Stimulated activated CD4-positive, alpha-beta T cell treated with anti-CD3 and anti-CD28 coated beads, Interleukin-15, amount 100 ng/mL, for 48 hours (primary cell): ENCODE data around the gene SDR42E2.
A peak's percentile ranks its signal among the peaks of the same experiment; 100 is the strongest.
"Not testable (repeated sequence)": the region's sequence is repeated elsewhere in the genome, so short reads cannot be mapped to it uniquely, and the experiment has no call there.

ENCODE experiments used
- DNase-seq, 2 donors: peaks; one replicate each; pipeline ENCODE4 v3.0.0-alpha.2; 2020; ENCODE audit warnings: low read depth in 2 of 2

The SDR42E2 gene

DNA sequence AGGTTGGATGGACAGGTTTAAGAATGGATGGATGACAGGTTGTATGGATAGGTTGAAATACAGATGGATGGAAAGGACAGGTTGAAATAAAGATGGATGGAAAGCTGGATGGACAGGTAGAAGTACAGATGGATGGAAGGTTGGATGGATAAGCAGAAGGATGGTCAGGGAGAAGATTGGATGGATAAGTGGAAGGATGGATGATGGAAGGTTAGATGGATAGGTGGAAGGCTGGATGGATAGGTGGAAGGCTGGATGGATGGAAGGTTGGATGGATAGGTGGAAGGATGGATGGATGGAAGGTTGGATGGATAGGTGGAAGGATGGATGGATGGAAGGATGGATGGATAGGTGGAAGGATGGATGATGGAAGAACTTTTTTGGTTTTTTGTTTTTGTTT is 905 bp upstream of the SDR42E2 start:
- no peak for DNase-seq

DNA sequence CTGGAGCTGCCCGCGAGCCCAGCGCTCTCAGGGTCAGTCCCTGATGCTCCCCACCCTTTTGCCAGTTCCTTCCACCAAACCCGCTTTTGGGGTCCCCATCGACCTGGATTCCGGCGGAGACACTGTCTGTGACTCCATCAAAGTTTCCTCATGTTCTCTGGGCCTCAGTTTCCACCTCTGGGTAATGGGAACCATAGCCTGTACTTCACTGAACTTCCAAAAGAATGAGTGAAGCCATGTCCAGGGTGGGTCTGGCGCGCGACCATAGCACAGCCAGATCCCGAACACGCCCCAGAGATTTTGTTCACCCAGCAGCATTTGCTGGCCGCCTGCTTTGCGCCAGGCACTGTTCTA is 327 bp downstream of the SDR42E2 start:
- no peak for DNase-seq

DNA sequence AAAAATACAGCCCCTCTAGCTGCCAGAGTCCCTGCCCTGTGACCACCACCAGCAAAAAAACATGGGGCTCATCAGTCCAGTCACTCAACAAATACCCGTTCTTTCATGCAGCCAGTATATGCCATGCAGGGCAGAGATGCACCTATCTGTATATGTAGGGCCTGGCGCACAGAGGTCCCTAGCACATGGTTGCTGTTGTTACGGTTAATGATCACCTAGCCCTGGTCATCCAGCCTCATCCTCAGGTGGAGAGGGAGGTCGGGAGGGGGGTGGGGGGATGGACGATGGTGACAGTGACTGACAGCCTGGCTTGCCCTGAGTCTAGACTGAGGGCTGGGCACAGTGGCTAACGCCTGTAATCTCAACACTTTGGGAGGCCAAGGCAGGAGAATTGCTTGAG is 1.5 kb downstream of the SDR42E2 start:
- DNase-seq = no peak

DNA sequence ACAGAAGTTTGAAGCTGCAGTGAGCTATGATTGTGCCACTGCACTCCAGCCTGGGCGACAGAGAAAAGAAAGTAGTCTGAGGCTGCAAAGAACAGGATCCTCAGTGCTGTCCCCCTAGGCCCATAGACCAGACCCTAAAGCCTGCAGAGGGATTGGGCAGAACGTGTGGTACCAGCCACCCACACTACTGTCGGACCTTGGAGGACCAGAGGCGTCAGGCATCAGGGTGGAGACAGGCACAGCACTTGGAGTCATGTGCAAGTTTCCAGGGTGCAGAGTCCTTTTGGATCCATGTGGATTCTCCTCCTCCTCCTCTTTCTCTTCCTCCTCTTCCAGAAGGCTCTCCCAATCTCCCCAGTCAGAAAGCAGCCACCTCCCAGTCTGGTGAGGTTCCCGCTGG is 2.2 kb downstream of the SDR42E2 start:
- DNase-seq = no peak

DNA sequence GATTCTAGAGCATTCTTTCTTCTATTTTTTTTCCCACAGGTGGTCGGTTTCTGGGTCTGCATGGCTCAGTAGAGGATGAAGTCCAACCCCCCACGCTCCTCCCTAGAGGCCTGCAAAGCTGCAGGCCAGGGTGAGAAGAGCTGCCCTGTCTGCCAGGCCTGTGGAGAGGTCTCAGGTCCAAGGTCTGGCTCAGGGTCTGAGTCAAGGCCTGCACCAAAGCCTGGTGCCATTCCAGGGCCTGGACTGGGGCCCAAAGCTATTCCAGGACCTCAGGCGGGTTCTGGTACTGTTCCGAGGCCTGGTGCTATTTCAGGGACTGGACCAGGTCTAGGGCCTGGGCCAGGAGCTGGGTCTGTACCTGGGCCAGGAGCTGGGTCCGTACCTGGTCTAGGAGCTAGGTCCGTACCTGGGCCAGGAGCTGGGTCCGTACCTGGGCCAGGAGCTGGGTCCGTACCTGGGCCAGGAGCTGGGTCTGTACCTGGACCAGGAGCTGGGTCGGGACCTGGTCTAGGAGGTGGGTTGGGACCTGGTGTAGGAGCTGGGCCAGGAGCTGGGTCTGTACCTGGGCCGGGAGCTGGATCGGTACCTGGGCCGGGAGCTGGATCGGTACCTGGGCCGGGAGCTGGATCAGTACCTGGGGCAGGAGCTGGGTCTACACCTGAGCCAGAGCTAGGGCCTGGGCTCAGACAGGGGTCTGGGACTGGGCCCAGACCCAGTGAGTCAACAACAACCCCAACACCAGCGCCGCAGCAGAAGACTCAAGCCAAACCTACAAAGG is 3.4 kb downstream of the SDR42E2 start:
- no peak for DNase-seq

DNA sequence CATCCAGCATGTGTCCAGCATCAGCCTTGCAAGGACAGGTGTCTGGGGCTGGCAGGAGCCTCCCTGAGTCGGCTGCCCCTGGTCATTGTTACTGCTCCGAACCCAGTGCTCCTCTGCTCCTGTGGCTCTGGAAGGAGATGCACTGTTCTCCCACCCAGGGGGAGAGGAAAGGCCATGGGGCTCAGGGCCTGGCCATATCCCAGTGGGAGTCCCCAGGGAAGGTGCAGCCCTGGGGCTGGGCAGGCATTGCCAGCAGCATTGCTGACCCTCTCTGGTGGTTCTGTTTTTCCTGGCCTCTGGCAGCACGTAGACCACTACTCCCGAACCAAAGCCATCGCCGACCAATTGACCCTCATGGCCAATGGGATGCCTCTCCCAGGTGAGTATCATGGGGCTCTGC is 9.6 kb downstream of the SDR42E2 start:
- DNase-seq = no peak

DNA sequence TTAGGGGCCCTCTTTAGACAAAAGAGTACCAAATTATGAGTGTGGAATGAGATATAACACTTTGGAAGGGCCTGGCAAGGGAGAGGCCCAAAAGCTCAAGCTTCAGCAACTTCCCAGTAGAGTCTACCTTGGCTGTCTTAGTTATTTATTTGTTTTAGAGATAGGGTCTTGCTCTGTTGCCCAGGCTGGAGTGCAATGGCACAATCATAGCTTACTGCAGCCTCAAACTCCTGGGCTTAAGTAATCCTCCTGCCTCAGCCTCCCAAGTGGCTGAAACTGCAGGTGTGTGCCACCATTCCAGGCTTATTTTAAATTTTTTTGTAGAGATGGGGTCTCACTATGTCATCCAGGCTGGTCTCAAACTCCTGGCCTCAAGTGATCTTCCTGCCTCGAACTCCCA is 10.3 kb downstream of the SDR42E2 start:
- DNase-seq = not testable (repeated sequence)

DNA sequence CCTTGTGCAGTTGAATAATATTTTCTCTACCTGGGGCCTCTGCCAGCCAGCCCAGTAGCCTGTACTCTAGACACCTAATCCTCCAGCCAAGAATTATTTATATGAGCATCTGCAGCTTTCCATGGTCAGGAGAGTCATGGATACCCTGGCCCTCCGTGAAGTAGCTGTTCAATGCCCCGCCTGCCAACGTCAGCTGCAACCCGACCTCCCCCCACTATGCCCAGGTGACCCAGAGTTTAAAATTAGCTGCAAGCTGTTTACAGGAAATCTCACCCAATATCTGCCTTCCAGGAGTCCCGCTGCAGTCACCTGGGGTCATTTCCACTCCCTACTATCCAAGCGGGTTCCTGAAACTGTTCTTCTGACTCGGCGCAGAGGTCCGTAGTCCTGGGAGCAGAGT is 12.3 kb downstream of the SDR42E2 start:
- no peak for DNase-seq

DNA sequence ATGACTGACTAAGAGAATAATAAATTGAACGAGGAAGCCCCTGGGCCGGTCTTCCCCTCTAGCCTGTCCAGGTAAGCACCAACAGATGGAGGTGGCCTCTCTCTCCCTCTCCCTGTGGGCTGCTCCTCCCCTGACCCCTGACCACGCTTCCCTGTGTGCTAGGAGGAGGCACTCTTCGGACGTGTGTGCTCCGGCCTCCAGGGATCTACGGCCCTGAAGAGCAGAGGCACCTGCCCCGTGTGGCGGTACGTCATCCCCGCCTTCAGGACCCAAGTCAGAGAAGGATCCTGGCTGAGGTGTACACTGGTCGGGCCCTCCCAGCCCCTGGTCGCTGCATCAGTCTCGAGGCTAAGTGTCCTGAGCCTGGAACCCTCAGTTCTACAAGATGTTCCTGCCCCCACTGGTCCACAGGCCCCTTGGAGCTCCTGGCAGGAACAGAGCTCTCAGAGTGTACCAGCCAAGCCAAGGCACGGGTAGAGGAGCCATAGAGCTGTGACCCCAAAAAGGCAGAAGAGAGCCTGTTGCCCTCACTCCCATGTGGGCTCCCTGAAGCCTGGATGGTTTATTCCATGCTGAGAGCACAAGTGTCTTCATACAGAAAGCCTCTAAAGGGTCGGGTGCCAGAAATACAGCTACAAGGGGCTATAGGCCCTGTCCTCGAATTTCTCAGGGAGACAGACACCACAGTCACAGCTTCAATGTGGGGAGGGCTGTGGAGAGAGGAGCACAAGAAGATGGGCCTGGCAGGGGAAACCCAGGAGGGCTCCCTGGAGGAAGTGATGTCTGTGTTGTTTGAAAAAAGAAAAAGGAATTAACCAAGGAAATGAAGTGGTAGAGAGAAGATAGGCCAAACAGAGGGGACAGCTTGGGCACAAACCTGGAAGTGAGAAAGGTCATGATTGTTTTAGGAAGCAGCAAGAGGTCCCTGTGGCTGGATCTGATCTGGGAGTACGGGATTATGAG is 15.9 kb downstream of the SDR42E2 start:
- no peak for DNase-seq

DNA sequence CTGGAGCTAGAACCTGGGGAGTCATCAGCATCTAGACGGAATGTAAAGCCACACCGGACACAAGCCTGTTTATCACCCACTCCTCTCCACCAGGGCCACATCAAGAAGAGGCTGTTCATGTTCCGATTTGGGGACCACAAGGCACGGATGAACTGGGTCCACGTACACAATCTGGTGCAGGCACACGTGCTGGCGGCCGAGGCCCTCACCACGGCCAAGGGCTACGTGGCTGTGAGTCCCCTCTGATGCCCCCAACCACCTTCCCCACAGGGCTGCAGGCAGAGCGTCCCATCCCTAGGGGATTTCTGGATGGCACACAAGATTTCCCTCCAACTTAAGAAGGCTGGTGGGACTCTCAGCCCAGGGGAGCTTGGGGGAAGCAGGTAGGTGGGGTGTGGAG is 19.1 kb downstream of the SDR42E2 start:
- DNase-seq = no peak

DNA sequence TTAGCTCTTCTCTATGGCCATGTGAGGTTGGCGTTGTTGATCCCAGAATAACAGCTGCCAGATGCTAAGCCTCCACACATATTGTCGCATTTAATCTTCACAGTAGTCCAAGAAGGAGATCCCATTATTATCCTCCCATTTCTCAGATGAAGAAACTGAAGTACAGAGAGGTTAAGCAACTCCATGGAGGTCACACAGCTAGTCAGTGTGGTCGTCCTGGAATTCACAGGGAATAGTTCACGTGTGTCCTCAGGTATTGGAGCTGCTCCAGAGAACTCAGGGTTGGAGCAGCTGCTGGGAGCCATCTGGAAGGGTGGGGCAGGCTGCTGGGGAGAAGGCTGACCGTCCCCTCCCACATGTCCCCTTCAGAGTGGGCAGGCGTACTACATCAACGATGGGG is 19.5 kb downstream of the SDR42E2 start:
- DNase-seq = no peak

DNA sequence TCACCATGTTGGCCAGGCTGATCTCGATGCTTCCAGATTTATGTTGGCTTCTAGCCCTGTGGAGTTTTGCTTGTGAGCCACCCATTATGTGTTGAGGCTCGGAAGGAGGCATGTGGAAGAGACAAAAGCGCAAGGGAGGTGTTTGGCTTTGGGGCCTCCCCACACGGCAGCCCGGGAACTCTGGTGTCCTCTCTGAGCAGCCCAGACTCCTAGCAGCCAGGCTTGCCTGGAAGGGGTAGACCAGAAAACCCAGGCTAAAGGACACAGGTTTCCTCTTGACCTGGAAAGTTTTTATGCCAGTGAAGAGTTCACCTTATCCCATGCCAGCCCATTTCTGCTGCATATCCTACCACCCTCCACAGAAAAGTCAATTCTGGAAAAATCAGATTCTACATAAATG is 21.0 kb downstream of the SDR42E2 start:
- no peak for DNase-seq

DNA sequence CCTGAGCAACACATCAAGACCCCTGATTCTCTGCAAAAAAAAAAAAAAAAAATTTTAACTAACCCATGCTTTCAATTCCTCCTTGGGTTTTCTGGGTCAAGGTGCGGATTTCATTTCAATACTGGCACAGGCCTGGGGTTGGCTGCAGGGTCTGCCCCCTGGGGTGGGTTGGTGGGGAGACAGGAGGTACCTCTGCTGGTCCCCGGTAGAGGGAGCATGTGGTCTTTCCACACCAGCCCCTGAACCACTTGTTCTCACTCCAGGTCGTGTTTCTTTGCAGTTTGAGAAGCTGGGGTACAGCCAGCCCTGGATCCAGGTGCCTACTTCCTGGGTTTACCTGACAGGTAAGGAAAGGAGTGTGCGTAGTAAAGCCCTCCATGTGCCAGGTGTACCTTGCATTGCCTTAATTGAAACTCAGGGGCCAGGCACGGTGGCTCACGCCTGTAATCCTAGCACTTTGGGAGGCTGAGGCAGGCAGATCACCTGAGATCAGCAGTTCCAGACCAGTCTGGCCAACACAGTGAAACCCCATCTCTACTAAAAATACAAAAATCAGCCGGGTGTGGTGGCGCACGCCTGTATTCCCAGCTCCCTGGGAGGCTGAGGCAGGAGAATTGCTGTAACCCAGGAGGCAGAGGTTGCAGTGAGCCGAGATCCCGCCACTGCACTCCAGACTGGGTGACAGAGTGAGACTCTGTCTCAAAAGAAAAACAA is 21.8 kb downstream of the SDR42E2 start:
- DNase-seq = no peak

DNA sequence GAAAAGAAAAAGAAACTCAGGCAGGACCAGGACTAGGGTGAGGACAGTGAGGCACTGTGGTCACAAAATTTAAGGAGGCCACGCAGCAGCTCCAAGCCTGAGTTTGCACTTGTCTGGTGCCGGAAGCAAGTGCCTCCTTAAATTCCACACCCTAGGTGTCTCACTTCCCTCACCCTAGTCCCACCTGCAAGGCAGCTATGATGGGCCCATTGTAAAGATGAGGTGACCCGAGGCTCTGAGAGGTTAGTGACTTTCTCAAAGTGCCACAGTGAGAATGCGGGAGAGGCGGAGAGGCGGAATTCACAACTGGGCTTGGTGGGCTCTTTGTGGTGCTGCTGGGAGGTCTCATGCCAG is 22.3 kb downstream of the SDR42E2 start:
- DNase-seq = no peak

DNA sequence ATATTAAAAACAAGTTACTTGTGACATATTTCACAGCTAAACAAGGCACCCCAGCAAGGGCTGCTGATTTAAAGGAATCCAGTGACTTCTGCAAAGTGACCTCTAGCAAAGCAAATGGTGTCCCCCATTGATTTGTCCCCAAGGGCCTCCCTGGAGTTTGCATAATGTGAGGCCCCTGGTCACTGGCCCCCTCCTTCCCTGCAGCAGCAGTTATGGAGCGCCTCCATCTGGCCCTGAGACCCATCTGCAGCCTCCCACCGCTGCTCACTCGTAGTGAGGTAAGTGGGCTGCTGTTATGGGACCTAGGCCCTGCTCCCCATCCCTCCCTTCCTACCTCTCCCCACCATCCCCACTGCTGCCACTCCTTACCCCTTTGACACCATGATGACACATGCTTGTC is 24.2 kb downstream of the SDR42E2 start:
- no peak for DNase-seq

DNA sequence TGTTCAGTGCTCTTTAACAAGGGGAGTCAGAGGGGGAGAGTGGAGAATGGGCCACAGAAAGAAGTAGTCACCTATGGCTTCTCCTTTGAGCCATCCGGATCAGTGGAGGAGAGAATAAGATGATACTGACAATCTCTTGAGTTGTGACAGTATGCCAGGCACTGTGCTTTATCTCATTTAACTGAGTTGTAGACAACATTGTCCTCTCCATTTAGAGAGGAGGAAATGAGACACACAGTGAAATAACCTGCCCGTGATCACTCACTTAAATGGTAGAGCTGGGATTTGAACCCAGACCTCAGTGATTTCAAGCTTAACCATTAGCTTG is 25.9 kb downstream of the SDR42E2 start:
- no peak for DNase-seq

DNA sequence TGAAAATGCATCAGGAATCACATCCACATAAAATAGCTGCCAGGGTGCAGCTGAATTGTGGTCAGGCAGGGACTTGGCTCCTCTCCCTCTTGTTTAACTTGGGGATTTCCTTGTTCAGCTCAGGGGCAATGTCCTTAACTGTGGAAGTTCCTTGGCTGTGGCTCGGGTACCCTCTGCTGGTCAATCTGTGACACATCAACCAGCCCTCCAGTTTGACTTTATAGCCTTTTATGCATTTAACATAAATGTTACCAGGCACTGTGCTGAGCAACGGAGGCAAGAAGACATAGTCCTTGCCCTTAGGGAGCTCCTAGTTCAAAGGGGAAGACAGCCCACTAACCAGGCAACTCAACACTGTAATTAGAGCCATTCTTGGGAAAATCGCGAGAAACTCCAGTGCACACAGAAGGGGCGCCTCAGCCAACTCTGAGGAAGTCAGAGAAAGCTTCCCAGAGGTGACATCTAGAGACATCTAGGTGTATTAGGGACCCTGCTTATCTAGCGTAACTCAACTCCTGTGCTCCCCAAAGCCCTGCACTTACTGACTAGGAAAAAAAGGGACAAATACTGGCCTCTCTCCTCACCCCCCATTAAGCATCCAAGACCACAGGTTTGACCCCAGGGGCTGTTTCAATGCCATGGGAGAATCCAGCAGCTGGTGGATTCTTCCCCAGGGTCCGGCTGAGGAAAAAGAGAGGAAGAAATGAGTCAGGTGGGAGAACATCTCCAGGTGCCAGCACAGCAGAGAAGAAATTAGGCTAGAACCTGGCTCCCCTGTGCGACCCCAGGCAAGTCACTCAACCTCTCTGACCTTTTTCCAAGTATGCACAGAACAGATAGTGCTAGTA is 26.5 kb downstream of the SDR42E2 start:
- no peak for DNase-seq

DNA sequence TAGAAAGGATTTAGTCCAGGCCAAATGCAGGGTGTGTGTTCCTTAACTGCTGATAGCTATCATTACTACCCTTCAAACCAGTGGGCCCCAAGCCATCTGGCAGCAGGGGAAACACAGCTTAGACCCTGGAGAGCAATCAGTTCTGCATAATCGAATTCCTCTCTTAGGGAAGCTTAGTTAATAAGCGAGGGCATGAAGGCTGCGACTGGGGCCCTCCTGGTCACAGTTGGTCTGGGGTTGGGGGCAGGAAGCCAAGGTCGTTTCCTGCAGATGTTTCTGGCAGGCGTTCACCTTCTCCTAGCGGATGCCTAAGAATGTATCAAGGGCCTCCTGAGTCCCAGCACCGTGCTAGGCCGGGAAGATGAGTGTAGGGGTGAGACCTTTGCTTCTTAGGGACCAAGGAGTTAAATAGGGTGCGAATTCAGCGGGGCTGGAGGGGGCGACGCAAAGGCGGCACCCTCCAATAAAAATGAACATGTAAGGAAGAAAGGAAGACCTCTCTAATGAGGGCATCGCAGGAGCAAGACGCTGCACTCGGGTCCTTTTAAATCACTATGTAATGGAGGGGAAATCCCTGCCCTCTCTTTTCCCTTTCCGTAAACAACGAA is 27.3 kb downstream of the SDR42E2 start:
- DNase-seq = no peak

DNA sequence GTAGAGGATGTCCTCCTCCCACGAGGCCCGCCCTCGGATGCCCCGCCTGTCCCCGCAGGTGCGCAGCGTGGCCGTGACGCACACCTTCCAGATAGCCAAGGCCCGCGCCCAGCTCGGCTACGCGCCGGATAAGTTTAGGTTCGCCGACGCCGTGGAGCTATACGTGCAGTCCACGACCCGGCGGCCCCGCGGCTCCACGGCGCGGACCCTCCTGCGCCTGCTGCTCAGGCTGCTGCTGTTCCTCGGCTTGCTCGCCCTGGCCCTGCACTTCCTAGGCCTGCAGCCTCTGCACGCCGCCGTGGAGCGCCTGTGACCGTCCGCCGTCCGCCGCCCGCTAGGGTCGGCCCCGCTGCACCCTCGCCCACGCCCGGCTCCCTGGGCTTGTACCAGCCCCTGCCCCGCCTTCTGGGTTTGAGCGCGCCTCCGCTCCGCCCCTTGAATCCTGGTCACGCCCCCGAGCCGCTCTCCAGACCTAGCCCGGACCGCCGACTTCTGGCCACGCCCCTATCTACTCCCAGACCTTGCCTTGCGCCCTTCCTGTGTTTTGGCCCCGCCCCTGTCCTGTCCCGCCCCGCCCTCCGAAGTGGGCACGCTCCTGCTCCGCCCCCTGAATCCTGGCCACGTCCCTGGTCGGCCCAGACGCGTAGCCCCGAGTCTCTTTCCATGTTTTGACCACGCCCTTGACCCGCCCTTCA is 27.9 kb downstream of the SDR42E2 start:
- peak; percentile 99 to 100 for DNase-seq

DNA sequence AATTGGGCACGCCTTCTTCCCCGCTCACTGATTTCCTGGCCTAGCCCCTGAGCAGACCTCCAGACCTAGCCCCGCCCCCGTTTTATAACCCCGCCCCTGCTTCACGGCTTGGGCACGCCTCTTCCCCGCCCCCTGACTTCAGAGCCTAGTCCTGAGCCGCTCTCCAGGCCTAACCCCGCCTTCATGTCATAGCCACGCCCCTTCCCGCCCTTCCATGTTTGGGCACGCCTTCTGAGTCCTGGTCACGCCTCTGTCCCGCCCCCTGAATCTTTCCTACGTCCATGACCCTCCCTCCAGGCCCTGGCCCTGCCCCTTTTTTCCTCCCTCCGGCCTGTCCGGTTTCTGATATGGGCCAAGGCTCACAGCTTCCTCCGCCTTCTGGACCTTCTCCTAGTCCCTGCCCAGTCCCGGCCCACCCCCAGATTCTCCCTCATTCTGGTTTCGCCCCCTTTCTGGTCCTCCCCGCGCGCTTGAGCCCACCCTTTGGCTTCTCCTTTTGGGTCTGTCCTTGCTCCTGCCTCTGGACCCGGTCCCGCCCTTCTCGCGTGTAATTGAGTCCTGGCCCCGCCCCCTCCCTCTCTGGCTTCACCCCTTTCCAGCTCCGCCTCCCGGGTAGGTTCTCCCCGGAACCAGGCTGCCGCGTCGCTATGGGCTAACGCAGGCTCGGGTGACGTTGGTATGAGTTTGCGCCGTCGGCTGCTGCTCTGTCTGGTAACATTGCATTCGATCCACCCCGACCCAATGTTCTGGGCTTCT is 28.6 kb downstream of the SDR42E2 start:
- peak; percentile 98 to 99 for DNase-seq
